ENCODE results near the gene BDH1. TPM values are rescaled to one million over a fixed set of nuclear protein-coding genes. Genes with fewer than 3 reads are reported as not detected.

The BDH1 gene
- total RNA-seq, 1 donor from 2014 or later = 90.0 TPM

DNA sequence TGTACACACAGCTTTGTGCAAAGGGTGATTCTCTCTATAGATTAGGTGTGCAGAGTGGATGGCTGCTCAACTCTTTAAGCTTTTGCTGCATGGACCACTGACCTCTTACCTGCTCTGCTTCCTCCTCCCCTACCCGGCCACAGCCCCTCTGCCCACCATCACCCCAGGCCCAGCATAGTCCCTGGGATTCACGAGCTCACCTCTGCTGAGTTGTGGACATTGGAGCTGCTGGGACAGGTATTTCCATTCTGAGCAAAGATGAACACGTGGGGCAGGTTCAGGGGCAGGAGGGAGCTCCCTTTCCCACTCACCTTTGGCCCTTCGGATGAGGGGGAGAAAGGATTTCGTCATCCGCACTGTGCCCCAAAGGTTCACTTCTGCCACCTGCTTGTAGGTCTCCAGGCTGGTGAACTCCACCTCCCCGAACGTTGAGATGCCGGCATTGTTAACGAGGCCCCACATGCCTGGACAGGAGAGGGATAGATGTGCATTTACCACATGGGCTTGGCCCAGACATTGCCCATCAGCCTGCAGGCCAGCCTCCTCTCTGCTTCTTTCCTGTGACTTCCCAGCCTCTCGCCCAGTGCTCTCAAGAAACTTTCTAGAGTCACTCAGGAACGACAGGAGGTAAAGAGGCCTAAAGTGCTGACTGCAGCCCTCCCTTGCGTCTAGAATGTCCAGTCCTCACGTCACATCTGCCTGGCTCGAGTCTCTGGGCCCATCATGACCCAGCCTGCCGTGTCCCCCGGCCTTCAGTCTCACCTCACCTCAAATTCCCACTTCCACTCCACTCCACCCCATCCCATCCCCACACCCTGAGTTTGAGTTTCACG lies 41.6 kb downstream of the BDH1 start:
- TF ChIP-seq, protein P1, sequence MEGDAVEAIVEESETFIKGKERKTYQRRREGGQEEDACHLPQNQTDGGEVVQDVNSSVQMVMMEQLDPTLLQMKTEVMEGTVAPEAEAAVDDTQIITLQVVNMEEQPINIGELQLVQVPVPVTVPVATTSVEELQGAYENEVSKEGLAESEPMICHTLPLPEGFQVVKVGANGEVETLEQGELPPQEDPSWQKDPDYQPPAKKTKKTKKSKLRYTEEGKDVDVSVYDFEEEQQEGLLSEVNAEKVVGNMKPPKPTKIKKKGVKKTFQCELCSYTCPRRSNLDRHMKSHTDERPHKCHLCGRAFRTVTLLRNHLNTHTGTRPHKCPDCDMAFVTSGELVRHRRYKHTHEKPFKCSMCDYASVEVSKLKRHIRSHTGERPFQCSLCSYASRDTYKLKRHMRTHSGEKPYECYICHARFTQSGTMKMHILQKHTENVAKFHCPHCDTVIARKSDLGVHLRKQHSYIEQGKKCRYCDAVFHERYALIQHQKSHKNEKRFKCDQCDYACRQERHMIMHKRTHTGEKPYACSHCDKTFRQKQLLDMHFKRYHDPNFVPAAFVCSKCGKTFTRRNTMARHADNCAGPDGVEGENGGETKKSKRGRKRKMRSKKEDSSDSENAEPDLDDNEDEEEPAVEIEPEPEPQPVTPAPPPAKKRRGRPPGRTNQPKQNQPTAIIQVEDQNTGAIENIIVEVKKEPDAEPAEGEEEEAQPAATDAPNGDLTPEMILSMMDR (IDR thresholded peaks at IDR 0.05; ENCODE audit: borderline replicate concordance) = no peak
- no peaks in the 10 kb centered on the region for H3K36me3 ChIP-seq
- no peak overlapping the region for H3K27ac ChIP-seq (replicated peaks)
- intact Hi-C loops (cut with micrococcal nuclease) = no loop called here
- H3K27me3 ChIP-seq (ENCODE audit: low read depth) = no peaks in the 10 kb centered on the region
- DNase-seq = no peak
- H3K9me3 ChIP-seq (replicated peaks) = no peaks in the 10 kb centered on the region
- H3K4me3 ChIP-seq = no peak overlapping the region
- peaks cover 7% of the 10 kb centered on the region for H3K4me1 ChIP-seq

DNA sequence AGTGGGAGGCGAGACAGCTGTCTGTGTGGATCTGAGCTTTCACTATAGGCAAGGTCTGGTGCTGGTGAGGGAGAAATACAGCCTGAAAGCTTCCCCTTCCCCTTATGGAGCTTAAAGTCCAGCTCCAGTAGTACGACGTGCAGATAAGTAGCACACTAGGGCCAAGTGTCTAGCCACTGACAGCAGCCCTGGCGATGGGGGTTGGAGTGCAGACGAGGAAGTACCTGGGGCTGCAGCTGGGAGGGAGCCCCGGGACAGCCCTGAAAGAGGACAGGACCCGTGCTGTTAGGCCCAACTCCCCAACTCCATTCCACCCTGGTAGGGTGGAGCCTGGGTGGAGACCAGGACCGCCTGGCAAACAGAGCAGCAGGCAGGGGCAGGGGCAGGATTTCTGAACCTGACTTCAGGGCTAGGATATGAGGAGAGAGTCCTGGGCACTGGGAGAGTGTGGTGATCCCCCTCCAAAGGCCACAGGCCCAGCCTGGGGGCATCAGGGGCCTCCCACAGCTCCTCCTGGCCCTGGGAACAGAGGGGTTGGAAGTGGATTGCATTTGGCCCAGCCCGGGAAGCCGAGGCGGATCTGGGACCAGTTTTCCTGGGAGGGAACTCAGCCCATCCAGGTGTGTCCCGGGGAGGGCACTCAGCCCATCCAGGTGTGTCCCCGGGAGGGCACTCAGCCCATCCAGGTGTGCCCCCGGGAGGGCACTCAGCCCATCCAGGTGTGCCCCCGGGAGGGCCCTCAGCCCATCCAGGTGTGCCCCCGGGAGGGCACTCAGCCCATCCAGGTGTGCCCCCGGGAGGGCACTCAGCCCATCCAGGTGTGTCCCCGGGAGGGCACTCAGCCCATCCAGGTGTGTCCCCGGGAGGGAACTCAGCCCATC lies 42.8 kb downstream of the BDH1 start:
- H3K9me3 ChIP-seq (replicated peaks) = no peaks in the 10 kb centered on the region
- H3K4me1 ChIP-seq = peaks cover 7% of the 10 kb centered on the region
- no peaks in the 10 kb centered on the region for H3K36me3 ChIP-seq
- no peak overlapping the region for H3K4me3 ChIP-seq
- no peak for DNase-seq
- no peak overlapping the region for H3K27ac ChIP-seq (replicated peaks)
- intact Hi-C loops (cut with micrococcal nuclease) = no loop called here
- H3K27me3 ChIP-seq (ENCODE audit: low read depth) = peaks cover 6% of the 10 kb centered on the region
- TF ChIP-seq, protein P1 (IDR thresholded peaks at IDR 0.05; ENCODE audit: borderline replicate concordance) = no peak

DNA sequence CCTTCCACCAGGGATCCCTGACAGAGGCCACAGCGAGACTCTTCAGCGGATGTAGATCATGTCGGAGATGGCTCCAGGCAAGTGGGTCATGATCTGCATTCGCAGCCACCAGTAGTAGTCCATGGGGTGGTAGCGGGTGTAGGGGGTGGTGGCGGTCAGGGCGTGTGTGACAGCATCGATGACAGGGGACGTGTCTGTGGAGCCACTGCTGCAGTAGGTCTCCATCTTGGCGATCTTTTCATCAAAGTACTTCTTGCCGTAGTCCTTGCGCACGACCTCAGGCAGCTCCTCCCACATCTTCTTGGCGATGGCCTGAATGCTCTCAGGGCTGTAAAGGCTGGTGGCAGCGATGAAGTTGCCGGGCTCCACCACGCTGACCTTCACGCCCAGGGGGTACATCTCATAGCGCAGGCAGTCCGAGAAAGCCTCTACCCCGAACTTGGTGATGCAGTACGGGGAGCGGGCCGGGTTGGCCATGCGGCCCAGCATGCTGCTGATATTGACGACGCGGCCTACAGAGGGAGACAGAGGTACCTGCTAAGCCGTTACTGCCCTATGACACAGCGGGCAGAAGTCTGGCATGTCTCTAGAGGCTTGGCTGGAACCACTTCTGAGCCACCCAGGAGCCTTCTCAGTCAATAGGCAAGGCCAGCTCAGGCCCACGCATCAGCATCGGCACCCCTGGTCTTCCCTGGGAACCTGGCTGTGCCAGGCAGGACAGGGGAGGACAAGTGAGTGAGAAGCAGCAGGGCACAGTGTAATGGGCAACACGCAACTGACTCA lies 43.7 kb downstream of the BDH1 start:
- intact Hi-C loops (cut with micrococcal nuclease) = no loop called here
- H3K9me3 ChIP-seq (replicated peaks) = no peaks in the 10 kb centered on the region
- peaks cover 7% of the 10 kb centered on the region for H3K4me1 ChIP-seq
- TF ChIP-seq, protein P1 (IDR thresholded peaks at IDR 0.05; ENCODE audit: borderline replicate concordance) = no peak
- H3K4me3 ChIP-seq = no peak overlapping the region
- no peak for DNase-seq
- H3K27me3 ChIP-seq (ENCODE audit: low read depth) = peaks cover 6% of the 10 kb centered on the region
- H3K27ac ChIP-seq (replicated peaks) = no peak overlapping the region
- H3K36me3 ChIP-seq = no peaks in the 10 kb centered on the region

DNA sequence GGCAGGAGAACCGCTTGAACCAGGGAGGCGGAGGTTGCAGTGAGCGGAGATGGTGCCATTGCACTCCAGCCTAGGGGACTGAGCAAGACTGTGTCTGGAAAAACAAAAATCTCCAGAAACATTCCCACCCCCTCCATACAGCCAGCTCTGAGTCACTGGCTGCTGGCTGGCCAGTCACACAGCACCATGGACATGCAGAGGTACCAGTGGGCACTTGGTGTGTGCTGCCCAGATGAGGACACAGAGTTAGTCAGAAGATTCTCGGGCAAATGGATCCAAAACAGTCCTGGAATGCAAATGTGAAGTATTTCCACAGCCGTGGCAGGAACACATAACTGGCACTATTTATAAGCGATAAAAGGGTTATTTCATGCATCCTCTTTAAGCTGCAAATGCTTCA lies 44.6 kb downstream of the BDH1 start:
- Histone ChIP-seq H3K27ac (replicated peaks) (no peak overlapping the region), H3K27me3 (ENCODE audit: low read depth) (peaks cover 6% of the 10 kb centered on the region), H3K4me1 (peaks cover 7% of the 10 kb centered on the region), H3K9me3 (replicated peaks) (no peaks in the 10 kb centered on the region), H3K36me3 (no peaks in the 10 kb centered on the region), H3K4me3 (no peak overlapping the region)
- TF ChIP-seq, protein P1 (IDR thresholded peaks at IDR 0.05; ENCODE audit: borderline replicate concordance) = no peak
- DNase-seq = no peak
- intact Hi-C loops (cut with micrococcal nuclease) = no loop called here

DNA sequence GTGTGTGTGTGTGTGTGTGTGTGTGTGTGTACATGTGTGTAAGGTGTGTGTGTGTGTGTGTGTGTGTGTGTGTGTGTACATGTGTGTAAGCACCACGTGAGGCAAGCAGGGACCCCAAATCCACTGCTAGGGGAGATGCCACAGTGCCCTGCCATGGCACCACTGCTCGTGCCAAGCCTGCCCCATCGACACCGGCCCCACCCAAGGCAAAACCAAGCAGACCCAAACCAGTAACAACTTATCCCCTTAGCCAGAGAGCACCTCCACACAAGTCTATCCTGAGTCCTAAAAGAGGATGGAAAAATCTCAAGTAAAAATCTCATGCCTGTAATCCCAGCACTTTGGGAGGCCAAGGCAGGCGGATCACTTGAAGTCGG lies 45.1 kb downstream of the BDH1 start:
- Histone ChIP-seq H3K36me3 (no peaks in the 10 kb centered on the region), H3K4me1 (peaks cover 7% of the 10 kb centered on the region), H3K27ac (replicated peaks) (no peak overlapping the region), H3K27me3 (ENCODE audit: low read depth) (peaks cover 6% of the 10 kb centered on the region), H3K9me3 (replicated peaks) (no peaks in the 10 kb centered on the region), H3K4me3 (no peak overlapping the region)
- intact Hi-C loops (cut with micrococcal nuclease) = no loop called here
- no peak for DNase-seq
- TF ChIP-seq, protein P1 (IDR thresholded peaks at IDR 0.05; ENCODE audit: borderline replicate concordance) = no peak

Data from left ventricle myocardium inferior (tissue), 1 donor.